ENCODE measurements around the gene PAPOLA. TPM values are rescaled to one million over a fixed set of nuclear protein-coding genes. Genes with fewer than 3 reads are reported as not detected.

PAPOLA gene
- total and polyA plus RNA-seq, 2 experiments from 2014 or later, result 97.7 to 151 TPM

DNA sequence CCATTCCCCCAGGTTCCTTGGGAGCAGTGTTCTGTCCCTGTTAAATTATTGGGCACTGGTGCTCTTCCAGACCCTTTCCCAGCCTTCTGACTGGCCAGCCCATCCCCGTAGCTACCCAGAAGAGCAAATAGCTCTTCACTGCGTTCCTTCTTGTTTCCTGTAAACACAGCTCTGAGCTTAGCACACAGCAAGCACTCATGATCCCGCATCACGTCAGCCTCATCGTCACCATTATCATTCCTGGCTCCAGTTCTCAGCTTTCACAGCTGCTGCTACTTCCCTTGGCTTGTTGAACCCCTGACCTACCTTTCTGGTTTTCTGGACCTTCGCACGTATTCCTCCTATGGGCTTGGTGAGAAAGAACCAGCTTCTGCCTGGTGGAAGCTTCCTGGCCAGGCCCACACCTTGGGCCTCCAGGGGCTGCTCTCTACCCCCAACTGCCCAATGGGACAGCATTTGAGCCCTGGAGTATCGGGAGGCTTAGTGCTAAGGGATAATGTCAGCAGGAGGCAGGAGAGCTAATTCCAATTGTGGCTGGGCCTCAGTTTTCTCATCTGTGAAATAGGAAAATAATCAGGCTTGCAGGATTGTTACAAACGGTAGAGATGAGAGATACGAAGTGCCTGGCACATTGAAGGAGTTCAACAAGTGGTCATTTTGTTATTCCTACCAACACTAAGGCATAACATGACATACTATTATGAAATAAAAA is 22.6 kb upstream of the PAPOLA start:
- Histone ChIP-seq H3K4me2 (no peak overlapping the region), H3K36me3 (replicated peaks; ENCODE audit: insufficient read depth, low read depth) (no peaks in the 10 kb centered on the region), H4K20me1 (ENCODE audit: insufficient read depth, poor library complexity, severe bottlenecking) (no peaks in the 10 kb centered on the region), H2AFZ (no peak overlapping the region), H3K9me3 (ENCODE audit: low read depth) (no peaks in the 10 kb centered on the region), H3K27ac (no peak overlapping the region), H3K4me1 (ENCODE audit: insufficient read depth) (peaks cover 3% of the 10 kb centered on the region), H3K27me3 (no peaks in the 10 kb centered on the region), H3K4me3 (no peak overlapping the region), H3K9me2 (replicated peaks; ENCODE audit: insufficient read depth) (no peaks in the 10 kb centered on the region), H3K79me2 (no peaks in the 10 kb centered on the region)
- TF ChIP-seq, protein P1, sequence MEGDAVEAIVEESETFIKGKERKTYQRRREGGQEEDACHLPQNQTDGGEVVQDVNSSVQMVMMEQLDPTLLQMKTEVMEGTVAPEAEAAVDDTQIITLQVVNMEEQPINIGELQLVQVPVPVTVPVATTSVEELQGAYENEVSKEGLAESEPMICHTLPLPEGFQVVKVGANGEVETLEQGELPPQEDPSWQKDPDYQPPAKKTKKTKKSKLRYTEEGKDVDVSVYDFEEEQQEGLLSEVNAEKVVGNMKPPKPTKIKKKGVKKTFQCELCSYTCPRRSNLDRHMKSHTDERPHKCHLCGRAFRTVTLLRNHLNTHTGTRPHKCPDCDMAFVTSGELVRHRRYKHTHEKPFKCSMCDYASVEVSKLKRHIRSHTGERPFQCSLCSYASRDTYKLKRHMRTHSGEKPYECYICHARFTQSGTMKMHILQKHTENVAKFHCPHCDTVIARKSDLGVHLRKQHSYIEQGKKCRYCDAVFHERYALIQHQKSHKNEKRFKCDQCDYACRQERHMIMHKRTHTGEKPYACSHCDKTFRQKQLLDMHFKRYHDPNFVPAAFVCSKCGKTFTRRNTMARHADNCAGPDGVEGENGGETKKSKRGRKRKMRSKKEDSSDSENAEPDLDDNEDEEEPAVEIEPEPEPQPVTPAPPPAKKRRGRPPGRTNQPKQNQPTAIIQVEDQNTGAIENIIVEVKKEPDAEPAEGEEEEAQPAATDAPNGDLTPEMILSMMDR (IDR thresholded peaks at IDR 0.05; ENCODE audit: poor library complexity), result no peak
- TF ChIP-seq EZH2phosphoT487 (IDR thresholded peaks at IDR 0.05; ENCODE audit: low read depth, severe bottlenecking, unreplicated experiment), result no peak
- TF ChIP-seq EZH2 (IDR thresholded peaks at IDR 0.05; ENCODE audit: borderline replicate concordance), result no peak
- no peak for DNase-seq (ENCODE audit: low spot score)
- 77% methylated on average over 10 of the region's 10 CpGs for WGBS (ENCODE audit: low lambda C conversion rate, missing lambda C conversion rate)

DNA sequence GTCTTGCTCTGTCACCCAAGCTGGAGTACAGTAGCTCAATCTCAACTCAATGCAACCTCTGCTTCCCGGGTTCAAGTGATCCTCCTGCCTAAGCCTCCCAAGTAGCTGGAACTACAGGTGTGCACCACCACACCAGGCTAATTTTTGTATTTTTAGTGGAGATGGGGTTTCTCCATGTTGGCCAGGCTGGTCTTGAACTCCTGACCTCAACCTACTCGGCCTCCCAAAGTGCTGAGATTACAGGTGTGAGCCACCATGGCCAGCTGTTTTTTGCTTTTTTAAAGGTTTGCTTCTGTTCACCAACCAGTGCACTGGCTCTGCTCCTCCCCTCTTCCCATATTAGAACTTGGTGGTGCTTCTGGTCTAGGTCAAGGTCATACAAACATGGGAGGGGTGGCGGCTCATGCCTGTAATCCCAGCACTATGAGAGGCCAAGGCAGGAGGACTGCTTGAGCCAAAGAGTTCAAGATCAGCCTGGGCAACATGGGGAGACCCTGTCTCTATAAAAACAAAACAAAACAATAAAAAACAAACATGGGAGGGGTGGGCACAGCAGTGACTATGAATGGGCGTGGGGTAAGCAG is 20.4 kb upstream of the PAPOLA start:
- H3K27me3 ChIP-seq, result no peaks in the 10 kb centered on the region
- no peak overlapping the region for H3K4me2 ChIP-seq
- no peak overlapping the region for H3K4me3 ChIP-seq
- no peaks in the 10 kb centered on the region for H3K36me3 ChIP-seq (replicated peaks; ENCODE audit: insufficient read depth, low read depth)
- 85% methylated on average over 4 of the region's 4 CpGs for WGBS (ENCODE audit: low lambda C conversion rate, missing lambda C conversion rate)
- no peaks in the 10 kb centered on the region for H3K79me2 ChIP-seq
- H3K27ac ChIP-seq, result no peak overlapping the region
- no peak for DNase-seq (ENCODE audit: low spot score)
- no peak overlapping the region for H2AFZ ChIP-seq
- no peaks in the 10 kb centered on the region for H4K20me1 ChIP-seq (ENCODE audit: insufficient read depth, poor library complexity, severe bottlenecking)
- H3K4me1 ChIP-seq (ENCODE audit: insufficient read depth), result no peaks in the 10 kb centered on the region
- TF ChIP-seq EZH2phosphoT487 (IDR thresholded peaks at IDR 0.05; ENCODE audit: low read depth, severe bottlenecking, unreplicated experiment) (no peak), EZH2 (IDR thresholded peaks at IDR 0.05; ENCODE audit: borderline replicate concordance) (no peak)
- TF ChIP-seq, protein P1 (IDR thresholded peaks at IDR 0.05; ENCODE audit: poor library complexity), result no peak
- H3K9me2 ChIP-seq (replicated peaks; ENCODE audit: insufficient read depth), result no peaks in the 10 kb centered on the region
- H3K9me3 ChIP-seq (ENCODE audit: low read depth), result no peaks in the 10 kb centered on the region

DNA sequence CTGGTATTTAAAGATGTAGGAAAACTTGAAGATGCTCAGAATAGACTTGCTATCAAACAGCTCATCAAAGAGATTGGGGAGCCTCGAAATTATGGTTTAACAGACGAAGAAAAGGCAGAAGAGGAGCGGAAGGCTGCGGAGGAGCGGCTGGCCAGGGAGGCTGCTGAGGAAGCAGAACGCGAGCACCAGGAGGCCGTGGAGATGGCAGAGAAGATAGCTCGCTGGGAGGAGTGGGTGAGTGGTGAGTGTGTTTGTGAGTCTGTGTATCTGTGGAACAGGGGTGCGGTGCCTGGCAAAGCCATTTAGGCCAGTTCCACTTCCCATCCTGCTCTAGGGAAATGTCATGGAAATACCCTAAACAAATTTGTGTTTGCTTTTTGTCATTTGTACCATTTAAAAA is 19.2 kb upstream of the PAPOLA start:
- WGBS (ENCODE audit: low lambda C conversion rate, missing lambda C conversion rate), result 84% methylated on average over 10 of the region's 10 CpGs
- no peak for DNase-seq (ENCODE audit: low spot score)
- no peak overlapping the region for H3K4me3 ChIP-seq
- no peaks in the 10 kb centered on the region for H3K9me2 ChIP-seq (replicated peaks; ENCODE audit: insufficient read depth)
- no peak overlapping the region for H3K4me2 ChIP-seq
- H3K4me1 ChIP-seq (ENCODE audit: insufficient read depth), result no peaks in the 10 kb centered on the region
- H3K36me3 ChIP-seq (replicated peaks; ENCODE audit: insufficient read depth, low read depth), result no peaks in the 10 kb centered on the region
- no peaks in the 10 kb centered on the region for H3K79me2 ChIP-seq
- no peak overlapping the region for H3K27ac ChIP-seq
- no peaks in the 10 kb centered on the region for H4K20me1 ChIP-seq (ENCODE audit: insufficient read depth, poor library complexity, severe bottlenecking)
- H3K9me3 ChIP-seq (ENCODE audit: low read depth), result no peaks in the 10 kb centered on the region
- H3K27me3 ChIP-seq, result no peaks in the 10 kb centered on the region
- H2AFZ ChIP-seq, result no peak overlapping the region
- TF ChIP-seq EZH2 (IDR thresholded peaks at IDR 0.05; ENCODE audit: borderline replicate concordance) (no peak), EZH2phosphoT487 (IDR thresholded peaks at IDR 0.05; ENCODE audit: low read depth, severe bottlenecking, unreplicated experiment) (no peak)
- TF ChIP-seq, protein P1 (IDR thresholded peaks at IDR 0.05; ENCODE audit: poor library complexity), result no peak
